GM21528 (cell line): Measurements from ENCODE around the gene EFCAB8.

Experiments
- ATAC-seq: cut with Tn5 transposase; IDR thresholded peaks from one replicate; pipeline ENCODE4 v1.9.1; 2021; ENCODE audit warnings: mild to moderate bottlenecking, moderate library complexity; ENCODE audit not compliant: unreplicated experiment, low FRiP score

The EFCAB8 gene

GRCh38 chr20:32906871-32907495, 48.3 kb downstream of the EFCAB8 start:
- ATAC-seq: no peak

GRCh38 chr20:32907886-32908285, 49.2 kb downstream of the EFCAB8 start:
- ATAC-seq: no peak

DNA sequence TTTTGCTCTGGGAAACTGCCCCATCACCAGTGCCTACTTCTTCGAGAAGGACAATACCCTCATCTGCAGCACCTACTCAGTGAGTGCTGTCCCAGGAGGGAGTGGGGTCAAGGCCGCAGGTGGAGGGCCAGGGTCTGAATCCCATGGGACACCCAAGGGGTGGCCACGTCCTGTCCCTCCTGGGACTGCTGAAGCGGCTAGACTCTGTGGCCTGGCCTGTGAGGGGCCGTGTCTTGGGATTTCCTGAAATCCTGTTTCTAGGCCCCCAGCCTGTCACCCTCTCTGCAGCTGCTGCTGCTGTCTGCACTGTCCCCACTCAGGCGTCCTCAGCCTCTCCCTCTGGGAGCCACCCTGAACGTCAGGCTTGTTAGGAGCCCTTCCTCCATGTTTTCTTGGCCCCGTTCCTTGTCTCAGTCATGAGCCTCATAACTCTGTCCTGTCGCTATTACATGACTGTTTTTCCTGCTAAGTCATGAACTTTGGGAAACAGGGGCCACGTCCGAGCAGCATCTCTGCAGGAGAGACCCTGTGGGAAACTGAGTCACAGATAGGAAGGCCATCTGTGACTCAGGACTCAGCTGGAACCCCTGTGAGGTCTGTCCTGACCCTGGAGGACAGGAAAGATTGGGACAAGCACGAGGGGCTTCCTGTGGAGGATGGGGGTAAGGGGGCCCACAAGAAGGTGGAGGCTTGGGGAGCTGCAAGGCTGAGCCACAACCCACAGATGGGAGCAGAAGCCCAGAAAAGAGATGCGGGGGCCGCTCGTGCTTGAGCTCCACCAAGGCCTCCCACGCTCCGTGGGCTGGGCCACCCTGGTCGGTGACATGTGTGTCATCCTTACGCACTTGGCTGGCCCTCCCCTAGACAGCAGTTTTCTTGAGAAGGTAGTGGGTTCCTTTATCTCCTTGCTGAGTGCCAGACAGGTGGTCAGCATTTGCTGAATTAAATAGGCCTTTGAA, 49.9 kb downstream of the EFCAB8 start:
- no peak for ATAC-seq

GRCh38 chr20:32909451-32909850, 50.7 kb downstream of the EFCAB8 start:
- no peak for ATAC-seq

DNA sequence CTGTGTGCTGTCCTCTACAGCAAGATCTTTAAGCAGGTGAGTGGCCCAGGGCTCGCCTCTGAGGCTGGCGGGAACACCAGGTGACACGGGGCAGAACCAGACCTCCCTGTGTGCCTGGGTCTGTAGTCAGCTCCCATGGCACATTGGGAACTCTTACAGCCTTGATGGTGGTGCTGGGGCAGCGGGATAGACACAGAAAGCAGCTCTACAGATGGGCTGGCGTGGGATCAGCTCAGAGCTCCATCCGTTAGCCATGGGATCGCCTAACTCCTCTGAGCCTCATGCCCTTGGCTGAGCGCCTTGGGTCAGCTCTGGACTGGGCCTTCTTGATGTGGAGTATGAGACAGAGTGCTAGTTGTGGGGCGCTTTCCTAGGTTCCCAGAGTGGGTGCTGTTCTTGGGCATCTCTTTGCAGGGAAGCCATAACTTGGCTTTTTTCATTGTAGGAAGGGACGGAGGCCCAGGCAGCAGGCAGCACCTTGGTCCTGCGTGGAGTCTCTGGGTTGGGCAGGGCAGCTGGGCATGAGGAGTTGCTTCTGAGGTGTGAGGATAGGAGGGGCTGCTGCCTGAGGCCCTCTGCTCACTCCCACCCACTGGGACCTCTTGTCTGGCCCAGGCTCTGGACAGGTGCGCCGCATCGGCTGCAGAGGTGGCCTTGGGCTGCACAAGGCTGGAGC, 51.3 kb downstream of the EFCAB8 start:
- ATAC-seq: no peak

- no peak for ATAC-seq
Observed at GRCh38 chr20:32911355-32911754, 52.6 kb downstream of the EFCAB8 start.

DNA sequence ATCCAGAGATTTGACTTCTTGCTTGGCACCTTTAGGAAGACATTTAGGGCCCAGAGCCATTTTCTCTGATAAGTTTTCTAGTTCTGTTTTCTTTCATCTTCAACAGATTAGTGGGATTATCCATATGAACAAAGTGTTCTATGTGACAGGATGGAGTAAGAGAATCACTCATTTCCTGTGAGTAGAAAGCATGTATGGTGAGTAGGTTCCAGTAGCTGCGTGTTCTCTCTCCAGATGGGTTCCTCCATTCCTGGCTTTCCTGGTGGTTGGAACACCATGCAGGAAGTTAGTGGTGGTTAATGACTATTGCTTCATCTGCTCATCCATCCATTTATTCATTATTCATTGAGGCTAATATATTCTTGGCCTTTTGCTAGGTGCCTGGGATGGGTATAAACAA, 54.0 kb downstream of the EFCAB8 start:
- no peak for ATAC-seq

- no peak for ATAC-seq
Observed at GRCh38 chr20:32914031-32914430, 55.3 kb downstream of the EFCAB8 start.

- ATAC-seq: no peak
Observed at GRCh38 chr20:32917191-32917950, 58.6 kb downstream of the EFCAB8 start.

DNA sequence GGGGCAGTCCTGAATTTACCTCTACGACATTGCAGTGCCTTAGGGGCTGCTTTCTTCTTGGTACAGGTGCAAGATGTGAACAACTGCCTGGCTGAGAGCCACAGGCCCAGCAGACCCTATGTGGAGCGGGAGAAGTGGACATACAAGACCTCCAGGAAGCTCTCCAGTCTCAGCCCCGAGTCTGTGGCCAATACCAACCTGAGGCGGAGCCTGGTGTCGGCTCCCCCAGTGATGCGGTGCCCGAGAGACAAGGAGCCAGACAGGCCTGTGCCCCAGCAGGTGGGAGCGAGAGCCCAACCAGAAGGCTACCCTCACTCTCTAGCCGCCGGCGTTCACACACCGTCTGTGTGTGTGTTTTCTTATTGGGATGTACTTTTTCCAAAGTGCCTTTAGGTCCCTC, 59.6 kb downstream of the EFCAB8 start:
- no peak for ATAC-seq

DNA sequence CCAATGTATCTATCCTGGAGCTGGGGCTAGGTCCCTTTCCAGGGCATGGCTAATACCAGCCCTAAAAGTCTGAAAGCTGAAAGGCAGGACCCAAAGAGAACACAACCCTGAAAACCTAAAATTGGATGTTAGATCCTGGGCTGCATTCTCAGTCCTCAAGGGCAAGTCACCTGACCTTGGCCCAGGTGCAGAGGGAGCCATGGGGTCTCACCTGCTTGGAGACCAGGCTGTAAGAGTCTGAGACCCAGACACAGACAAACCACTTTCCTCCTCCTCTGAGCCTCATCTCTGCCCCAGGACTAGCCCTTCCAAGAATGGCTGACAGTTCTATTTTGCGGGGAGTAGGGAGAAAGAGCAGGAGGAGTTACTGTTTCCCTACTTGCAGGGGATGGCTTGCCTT, 60.0 kb downstream of the EFCAB8 start:
- no peak for ATAC-seq

DNA sequence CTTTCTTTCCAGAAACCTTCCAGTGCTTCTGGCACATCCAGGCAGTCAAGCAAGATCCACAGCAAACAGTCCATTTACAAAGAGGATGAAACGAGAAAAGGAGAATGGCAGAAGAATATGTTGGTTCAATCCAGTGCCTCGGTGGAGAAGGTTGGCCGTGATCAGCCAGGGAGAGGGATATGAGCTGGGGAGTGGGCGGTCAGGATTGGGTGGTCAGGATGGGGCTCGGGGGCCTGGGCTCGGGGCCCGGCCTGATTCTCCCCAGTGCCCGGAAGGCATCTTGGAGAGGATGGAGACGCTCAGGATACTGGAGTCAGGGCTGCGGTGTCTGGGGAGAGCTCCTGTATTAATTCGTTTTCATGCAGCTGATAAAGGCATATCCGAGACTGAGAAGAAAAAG, 61.3 kb downstream of the EFCAB8 start:
- no peak for ATAC-seq

DNA sequence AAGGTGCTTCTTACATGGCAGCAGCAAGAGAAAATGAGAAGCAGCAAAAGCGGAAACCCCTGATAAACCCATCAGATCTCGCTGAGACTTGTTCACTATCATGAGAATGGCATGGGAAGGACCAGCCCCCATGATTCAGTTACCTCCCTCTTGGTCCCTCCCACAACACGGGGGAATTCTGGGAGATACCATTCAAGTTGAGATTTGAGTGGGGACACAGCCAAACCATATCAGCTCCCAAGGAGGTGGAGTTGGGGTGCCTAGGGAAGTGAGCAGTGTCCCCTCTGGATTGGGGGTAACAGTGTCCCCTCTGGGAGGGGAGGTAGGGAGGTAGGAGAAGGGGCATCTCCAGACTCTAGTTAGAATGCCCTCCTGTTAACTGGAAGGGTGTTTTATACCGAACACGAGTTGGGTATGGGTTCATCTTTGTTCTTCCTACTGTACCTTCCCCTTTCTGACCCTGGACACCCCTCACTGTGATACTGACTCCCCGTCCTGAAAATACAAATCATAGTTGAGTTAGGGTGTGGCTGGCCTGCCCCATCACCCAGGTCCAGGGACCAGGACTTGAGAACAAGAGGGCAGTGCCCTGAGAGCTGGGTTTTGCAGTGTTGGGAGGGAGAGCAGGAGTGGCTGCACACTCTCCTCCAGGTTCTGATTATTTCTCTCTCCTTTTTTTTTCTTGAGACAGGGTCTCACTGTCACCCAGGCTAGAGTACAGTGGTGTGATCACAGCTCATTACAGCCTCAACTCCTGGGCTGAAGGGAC, 62.0 kb downstream of the EFCAB8 start:
- ATAC-seq: no peak

DNA sequence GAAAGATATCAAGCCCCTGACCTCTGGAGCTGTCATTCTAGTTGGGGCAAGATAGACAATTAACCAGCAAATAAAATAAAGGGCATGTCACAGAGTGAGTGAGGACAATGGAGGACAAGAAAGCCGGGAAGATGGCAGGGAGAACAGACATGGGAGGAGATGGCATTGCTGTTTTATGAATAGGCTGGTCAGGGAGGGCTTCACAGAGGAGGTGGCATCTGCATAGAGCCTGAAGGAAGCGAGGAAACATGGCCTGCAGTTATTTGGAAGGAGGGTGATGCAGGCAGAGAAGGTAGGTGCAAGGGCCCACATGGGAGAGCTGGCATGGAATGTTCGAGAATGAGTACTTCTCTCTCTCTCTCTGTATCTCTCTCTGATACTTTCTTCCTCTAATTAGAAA, 63.7 kb downstream of the EFCAB8 start:
- ATAC-seq: no peak

GRCh38 chr20:32924781-32925180, 66.1 kb downstream of the EFCAB8 start:
- no peak for ATAC-seq

DNA sequence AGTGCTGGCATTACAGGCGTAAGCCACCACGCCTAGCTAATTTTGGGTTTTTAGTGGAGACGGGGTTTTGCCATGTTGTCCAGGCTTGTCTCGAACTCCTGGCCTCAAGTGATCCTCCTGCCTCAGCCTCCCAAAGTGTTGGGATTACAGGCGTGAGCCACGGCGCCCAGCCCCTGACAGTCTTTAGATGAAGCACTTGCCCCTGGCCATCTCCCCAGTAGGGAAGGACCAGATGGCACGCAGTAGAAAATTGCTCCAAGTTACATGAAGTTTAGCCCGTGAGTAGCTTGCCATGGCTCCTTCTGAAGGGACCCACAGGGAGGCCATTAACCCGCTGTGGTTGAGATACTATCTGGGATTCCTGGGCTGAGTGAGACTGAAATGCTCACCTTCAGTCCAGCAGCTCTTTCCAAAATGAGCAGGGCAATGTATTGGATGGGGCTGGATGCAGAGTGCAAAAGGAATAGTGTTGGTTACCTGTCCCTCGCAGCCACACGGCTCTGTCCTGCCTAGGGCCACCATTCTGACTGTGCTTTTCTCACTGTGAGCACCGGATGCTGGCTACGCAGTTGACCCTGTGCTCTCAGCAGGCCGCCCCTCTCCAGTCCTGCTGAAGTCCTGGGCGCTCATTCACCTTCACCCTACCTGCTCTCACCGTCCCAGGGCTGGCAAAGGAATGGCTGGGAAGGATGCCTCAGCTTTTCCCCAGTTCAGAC, 66.9 kb downstream of the EFCAB8 start:
- no peak for ATAC-seq

- ATAC-seq: no peak
Observed at GRCh38 chr20:32929162-32929561, 70.4 kb downstream of the EFCAB8 start.

- ATAC-seq: no peak
Observed at GRCh38 chr20:32930181-32930580, 71.5 kb downstream of the EFCAB8 start.

DNA sequence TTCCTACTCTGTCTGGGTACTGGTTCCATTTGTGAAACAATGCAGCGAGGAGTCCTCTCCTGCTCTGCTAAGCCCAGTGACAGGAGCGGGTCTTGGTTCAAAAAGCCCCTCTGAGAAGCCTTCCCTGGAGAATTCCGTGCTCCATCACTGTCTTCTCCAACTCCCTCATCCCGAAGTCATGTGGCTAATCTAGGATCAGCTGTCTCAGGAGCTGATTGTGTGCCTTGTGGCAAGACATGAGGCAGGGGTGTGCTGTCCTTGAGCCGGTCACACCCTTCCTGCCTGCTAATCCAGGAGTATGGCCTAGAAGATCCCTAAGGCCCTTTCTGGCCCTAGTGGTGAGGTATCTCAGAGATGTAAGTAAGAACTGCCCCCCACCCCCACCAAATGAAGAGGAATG, 72.0 kb downstream of the EFCAB8 start:
- ATAC-seq: no peak
